ENCODE data around the gene MRPL34.
"Not testable (repeated sequence)": the region's sequence is repeated elsewhere in the genome, so short reads cannot be mapped to it uniquely, and the experiment has no call there.

MRPL34 gene

DNA sequence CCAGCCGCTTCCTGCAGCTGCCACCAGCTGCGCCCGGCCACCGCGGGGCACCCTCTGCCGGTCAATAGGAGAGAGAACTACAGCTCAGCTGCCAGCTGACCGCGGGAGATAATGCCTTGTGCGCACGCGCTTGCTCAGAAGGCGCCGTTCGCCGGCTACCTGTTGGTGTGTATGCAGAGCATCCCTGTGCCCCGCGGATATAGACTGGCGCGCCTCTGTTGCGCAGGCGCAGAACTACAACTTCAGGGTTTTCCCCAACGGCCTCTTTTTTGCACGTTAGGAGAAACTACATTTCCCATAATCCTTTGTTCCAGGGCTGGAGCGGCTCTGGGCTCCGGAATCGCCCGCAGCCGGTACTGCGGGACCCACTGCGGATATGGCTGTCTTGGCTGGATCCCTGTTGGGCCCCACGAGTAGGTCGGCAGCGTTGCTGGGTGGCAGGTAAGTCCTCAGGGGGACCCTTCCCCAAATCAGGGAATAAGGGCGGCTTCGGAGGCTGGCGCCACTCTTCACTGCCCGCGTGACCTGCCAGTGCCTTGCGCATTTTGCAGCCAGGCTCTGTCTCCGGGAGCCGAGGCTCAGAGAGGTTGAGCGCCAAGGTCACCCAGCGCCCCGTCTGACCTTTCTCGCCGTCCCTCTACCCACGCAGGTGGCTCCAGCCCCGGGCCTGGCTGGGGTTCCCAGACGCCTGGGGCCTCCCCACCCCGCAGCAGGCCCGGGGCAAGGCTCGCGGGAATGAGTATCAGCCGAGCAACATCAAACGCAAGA, at the start of gene MRPL34:
MRPL34 (plus strand) TSS at position 356 of the 768 bp plus-strand sequence; CDS start at position 377, 21 bp downstream.
- DNase-seq: peak; percentile 94

DNA sequence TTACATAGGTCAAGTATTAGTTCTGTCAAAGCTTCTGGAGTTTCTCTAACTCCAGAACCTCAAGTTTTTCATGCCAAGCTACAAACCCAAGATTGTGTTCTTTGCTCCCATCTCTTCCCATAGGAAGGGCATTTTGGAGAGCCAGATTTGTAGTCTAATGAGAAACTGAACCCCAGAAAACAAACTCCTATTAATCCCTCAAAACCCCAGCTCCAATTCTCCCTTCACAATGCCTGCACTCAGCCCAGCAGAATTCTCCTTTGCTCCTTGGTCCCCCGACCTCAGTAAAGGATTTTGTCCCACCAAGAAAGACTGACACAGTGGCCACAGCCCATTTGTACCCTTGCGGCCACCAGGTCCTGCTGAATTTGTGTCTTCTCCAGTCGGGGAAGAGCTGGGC, 49.5 kb upstream of the MRPL34 start:
- no peak for DNase-seq

DNA sequence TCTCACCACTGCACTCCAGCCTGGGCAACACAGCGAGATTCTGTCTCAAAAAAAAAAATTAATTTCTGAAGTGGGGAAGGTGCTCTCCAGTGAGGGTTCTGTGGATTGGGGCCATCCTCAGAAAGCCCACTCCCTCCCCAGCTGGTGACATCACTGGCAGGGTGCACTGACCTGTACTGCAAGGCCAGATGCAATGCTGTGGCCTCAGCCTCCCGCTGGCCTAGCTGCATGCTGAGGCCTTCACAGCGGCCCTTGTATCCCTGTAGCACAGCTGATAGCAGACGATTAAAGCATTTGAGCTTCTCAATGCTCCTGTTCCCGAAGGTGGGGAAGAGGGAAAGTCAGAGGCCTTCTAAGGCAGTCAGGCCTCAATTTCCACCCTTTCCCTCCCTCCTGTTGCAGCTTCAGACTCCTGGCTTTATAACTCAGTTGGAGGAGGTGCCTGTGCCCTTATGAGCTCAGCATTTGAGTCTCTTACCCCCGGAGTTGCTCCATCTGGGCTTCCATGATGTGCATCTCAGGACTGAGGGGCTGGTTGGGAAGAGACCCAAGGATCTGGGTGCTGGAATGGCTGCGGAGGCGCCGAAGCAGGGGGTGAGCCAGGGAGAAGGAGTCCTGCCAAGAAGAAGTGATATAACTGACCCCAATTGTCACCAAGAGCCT, 46.4 kb upstream of the MRPL34 start:
- DNase-seq: no peak

- no peak for DNase-seq
Observed at GRCh38 chr19:17259934-17260333, 45.7 kb upstream of the MRPL34 start.

DNA sequence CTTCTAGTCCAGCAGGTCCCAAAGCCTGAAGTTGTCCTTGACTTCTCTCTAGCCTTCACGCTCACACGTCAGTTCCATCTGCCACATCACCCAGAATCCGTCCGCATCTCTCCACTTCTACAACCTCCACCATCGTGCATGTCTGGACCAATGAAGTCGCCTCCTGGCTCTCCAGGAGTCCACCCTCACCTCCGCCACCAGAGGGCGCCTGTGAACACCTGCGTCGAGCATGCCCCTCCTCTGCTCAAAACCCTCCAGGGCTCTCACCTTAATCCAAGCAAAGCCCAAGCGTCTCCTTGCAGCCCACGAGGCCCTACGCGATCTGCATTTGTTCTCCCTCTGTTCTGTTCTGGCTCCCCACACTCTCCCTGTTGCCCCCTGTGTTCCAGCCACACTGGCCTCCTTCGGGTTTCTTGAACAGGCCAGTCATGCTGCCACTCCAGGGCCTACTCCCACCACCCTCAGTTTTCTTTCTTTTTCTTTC, 44.8 kb upstream of the MRPL34 start:
- DNase-seq: peak; percentile 83

DNA sequence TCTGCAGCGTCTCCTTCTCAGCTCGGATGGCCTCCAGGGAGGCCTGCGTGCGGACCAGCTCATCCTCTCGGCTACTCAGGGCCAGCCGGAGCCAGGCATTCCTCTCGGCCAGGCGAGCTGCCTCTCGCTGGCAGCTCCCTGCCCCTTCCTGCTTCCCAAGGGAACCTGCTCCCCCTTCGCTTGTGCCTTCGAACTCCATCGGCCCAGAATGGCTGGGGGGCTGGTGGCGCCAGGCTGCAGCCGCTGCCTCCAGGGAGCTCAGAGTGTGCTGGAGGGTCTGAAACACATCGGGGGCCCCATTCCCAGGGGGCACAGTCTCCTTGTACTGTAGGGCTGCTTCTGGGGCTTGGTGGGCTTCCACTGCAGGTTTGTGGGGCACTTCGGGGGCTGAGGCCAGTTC, 43.1 kb upstream of the MRPL34 start:
- DNase-seq: no peak

DNA sequence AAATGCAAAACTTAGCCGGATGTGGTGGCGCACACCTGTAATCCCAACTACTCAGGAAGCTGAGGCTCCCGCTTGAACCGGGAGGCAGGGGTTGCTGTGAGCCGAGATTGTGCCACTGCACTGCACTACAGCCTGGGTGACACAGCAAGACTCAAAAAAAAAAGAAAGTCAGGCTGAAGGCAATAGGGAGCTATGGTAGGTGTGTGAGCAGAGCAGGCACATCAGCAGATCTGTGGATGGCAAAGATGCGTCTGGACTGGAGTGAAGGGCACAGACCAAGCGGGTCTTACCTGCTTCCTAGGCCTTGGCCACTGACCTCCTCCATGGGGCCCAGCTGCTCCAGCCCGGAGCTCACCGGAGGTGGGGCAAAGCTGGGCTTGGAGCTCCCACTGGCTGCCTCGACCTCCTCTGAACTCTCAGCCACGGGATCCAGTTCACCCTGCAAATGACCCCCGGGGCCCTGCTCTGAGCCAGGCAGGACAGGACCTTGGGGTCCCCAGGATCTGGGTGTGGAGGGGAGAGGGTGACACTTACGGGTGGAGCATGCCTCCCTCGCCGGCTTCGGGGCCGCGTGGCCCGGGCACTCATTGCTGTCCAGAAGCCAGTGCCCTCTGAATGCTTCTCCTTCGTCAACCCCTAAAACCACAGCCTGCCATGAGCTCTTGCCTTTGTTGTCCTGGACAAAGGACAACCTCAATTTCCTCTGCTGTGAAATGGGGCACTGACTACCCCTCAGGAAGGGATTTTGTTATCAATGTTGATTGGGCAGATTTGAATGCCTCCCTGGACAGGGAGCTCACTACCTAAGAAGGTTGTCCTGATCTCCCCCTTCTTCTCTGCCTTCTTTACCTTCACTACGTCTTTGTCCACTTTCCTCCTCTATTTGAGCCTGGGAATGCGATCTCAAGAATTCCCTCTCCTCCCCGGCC, 41.7 kb upstream of the MRPL34 start:
- no peak for DNase-seq

- no peak for DNase-seq
Observed at GRCh38 chr19:17264641-17264979, 41.1 kb upstream of the MRPL34 start, which contains the start of gene USHBP1. Gene USHBP1 (minus strand): TSS chr19:17264745. CDS start chr19:17264299, 446 bp downstream.

- no peak for DNase-seq
Observed at GRCh38 chr19:17266026-17266425, 39.6 kb upstream of the MRPL34 start.

DNA sequence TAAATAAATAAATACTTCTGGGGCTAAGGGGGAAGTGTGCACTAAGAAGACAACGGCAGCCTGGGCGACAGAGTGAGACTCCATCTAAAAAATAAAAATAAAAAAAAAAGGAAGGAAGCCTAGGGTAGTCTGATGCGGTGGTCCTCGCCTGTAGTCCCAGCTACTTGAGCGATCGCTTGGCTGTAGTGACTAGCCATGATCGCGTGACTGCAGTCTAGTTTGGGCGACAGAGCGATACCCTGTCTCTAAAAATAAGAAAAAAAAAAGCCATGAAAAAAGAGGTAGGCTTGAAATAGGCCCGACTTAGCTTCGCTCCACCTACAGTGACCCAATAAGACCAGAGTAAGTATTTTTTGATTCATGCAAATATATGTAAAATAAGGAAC, 39.1 kb upstream of the MRPL34 start:
- DNase-seq: no peak

GRCh38 chr19:17266975-17267788, 38.5 kb upstream of the MRPL34 start, which contains the start of gene BABAM1:
Gene BABAM1 (plus strand): TSS chr19:17267443. CDS start chr19:17268807, 1,364 bp downstream.
- DNase-seq: peak; percentile 99

GRCh38 chr19:17268754-17269153, 36.9 kb upstream of the MRPL34 start:
- no peak for DNase-seq

DNA sequence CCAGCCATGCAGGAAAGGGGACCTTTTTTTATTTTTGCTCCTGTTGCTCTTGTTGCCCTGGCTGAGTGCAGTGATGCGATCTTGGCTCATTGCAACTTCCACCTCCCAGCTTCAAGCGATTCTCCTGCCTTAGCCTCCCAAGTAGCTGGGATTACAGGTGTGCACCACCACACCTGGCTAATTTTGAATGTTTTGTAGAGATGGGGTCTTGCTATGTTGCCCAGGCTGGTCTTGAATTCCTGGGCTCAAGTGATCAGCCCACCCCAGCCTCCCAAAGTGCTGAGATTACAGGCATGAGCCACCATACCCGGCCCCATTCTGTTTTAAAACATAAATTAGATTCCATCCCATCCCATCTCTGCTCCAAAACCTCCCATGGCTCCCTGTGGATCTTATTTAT, 30.8 kb upstream of the MRPL34 start:
- not testable (repeated sequence) for DNase-seq

GRCh38 chr19:17275441-17276175, 30.1 kb upstream of the MRPL34 start:
- DNase-seq: no peak

DNA sequence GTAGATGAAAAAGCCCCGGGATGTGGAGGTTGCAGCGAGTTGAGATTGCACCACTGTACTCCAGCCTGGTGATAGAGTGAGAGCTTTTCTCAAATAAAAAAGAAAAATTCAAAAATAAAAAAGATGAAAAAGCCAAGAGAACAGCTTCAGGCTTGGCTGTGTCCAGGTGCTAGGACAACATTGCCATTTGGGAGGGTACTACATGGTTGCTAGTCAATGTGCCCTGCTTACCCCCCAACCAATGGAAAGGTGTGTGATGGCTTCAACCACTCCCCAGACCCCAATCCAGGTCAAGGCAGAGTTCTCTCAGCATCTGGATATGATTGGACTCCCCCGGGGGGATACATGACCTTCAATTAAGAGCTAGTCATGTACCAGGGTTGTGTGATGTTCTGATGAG, 26.2 kb upstream of the MRPL34 start:
- no peak for DNase-seq

- DNase-seq: no peak
Observed at GRCh38 chr19:17281391-17282304, 24.0 kb upstream of the MRPL34 start, which contains the start of gene ANKLE1. Gene ANKLE1 (plus strand): TSS chr19:17281901. CDS start chr19:17281921, 20 bp downstream.

DNA sequence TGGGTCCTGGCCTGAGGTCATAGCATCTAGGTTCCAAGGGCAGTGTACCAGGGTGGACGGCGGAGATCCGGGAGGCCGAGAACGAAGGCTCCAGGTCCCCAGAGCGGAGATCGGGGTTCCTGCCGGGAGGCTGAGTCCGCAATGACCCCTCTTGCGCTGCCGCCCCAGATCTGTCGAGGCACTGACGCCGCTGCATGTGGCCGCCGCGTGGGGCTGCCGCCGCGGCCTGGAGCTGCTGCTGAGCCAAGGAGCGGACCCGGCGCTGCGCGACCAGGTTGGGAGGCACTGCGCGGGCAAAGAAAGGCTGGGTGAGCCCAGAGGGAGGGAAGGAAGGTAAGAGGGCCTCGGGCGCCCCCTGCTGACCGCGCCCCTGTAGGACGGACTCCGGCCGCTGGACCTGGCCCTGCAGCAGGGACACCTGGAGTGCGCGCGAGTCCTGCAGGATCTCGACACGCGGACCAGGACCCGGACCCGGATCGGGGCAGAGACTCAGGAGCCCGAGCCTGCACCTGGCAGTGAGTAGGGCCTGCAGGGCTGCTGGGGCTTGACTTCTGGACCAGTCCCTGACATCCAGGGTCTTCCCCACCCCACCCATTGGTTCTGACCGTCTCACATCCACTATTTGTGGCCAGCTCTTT, 23.1 kb upstream of the MRPL34 start:
- DNase-seq: peak; percentile 52

DNA sequence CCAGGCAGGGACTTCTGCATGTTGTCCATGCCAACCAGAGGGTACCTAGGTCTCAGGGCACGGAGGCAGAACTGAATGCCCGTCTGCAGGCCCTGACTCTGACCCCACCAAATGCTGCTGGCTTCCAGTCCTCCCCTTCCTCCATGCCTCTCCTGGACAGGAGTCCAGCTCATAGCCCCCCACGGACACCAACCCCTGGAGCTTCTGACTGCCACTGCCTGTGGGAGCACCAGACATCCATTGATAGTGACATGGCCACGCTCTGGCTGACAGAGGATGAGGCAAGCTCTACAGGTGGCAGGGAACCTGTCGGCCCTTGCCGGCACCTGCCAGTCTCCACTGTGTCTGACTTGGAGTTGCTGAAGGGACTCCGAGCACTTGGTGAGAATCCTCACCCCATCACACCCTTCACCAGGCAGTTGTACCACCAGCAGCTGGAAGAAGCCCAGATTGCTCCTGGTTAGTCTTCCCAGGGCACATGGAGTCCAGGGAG, 22.1 kb upstream of the MRPL34 start:
- no peak for DNase-seq

DNA sequence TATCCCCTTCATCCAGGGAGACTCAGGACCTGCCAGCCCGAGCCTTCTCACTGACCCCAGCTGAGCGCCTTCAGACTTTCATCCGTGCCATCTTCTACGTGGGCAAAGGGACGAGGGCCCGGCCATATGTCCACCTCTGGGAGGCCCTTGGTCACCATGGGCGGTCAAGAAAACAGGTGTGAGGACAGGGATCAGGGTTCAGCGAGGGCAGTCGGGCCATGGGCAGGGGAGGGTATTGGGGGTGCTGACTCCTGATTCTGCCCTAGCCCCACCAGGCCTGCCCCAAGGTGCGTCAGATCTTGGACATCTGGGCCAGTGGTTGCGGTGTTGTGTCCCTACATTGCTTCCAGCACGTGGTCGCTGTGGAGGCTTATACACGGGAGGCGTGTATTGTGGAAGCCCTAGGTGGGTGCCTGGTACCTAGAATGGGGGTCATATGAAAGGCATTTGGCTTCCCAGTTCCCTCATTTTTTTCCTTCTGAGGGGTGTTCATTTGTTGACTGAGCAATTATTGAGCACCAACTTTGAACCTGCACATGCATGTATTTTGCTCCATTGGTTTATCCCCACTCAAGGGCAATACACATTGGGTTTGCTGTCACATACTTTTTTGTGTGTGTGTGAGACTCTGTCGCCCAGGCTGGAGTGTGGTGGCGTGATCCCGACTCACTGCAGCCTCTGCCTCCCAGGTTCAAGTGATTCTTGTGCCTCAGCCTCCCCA, 20.1 kb upstream of the MRPL34 start:
- DNase-seq: no peak
